HuH-7 (cell line): ENCODE results near the gene HPGDS.
"Not testable (repeated sequence)": the region's sequence is repeated elsewhere in the genome, so short reads cannot be mapped to it uniquely, and the experiment has no call there.

Experiments used
- DNase-seq: peaks from one replicate; pipeline ENCODE4 v3.0.0; 2011; ENCODE audit warnings: low spot score

Gene HPGDS

DNA sequence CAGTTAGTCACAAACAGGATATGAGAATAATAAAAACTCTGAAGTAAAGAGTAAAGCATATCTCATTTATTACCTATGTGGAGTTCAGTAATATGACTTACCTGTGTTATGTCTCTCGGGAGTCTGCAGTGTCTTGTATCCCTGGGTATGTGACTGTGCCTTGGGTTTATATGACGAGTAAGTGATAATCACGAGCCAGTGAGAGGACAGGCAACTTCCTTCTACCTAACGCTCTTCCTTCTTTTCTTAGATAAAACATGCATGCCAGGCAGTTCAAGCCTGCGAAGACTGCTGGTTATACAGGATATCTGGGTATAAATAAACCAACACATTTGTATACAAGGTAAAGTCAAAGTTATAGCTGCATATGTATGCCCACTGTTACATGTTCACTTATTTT, at the start of gene HPGDS:
HPGDS (minus strand) TSS at position 143 of the 400 bp plus-strand sequence. CDS start 8,207 bp downstream, outside the sequence.
- DNase-seq, result no peak

DNA sequence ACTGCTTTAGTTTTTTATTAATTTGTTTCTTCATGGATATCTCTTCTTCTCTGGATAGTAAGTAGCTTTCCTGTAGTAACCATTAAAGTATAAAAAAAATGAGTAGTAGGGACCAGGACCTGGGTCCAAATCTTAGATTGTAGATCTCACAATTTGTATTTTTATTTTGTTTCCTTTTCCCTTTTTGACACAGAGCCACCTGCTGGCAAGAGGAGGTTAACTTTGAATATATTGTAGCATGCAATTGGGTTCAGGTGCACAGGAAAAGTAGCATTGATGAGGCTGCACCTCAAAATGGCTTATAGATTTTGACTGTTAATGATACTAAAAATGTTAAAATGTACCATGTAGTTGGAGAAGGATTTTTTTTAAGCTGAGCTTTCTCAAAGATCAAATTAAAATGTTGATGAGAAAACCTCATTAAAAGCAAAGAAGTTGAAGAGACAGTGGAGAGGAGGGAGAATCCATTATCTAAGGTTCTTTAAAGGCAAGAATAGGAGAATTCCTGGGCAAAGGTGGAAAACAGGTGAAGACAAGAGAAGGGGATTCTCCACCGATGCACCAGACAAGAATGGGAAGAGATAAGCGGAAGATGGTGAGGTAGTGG, 48.3 kb upstream of the HPGDS start:
- DNase-seq, result no peak

DNA sequence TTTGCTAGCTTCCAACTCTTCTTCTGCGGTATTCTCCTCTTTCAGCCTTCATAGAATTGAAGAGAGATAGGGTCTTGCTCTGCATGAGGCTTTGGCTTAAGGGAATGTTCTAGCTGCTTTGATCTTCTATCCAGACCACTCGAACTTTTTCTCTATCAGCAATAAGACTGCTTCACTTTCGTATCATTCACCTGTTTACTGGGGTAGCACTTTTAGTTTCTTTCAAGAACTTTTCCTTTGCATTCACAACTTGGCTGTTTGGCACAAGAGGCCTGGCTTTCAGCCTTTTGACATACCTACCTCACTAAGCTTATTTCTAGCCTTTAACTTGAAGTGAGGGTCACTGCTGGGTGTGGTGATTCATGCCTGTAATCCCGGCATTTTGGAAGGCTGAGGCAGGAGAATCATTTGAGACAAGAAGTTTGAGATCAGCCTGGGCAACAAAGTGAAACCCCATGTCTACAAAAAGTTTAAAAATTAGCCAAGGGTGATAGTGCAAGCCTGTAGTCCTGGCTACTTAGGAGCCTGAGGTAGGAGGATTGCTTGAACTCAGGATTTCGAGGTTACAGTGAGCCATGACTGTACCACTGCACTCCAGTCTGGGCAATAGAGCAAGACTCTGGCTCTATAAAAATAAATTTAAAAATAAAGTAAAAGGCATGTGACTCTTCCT, 47.1 kb upstream of the HPGDS start:
- DNase-seq, result no peak

DNA sequence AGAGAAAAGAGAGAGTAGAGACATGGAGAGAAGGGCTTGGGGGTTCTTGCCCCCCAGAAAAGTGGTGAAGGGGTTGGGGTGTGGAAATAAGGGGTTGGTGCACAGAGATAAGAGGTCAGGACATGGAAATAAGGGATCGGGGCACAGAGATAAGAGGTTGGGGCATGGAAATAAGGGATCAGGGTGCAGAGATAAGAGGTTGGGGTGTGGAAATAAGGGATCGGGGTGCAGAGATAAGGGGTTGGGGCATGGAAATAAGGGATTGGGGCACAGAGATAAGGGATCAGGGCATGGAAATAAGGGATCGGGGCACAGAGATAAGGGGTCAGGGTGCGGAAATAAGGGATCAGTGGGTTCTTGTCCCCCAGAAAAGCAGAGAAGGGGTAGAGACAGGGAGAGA, 45.3 kb upstream of the HPGDS start:
- DNase-seq, result not testable (repeated sequence)

DNA sequence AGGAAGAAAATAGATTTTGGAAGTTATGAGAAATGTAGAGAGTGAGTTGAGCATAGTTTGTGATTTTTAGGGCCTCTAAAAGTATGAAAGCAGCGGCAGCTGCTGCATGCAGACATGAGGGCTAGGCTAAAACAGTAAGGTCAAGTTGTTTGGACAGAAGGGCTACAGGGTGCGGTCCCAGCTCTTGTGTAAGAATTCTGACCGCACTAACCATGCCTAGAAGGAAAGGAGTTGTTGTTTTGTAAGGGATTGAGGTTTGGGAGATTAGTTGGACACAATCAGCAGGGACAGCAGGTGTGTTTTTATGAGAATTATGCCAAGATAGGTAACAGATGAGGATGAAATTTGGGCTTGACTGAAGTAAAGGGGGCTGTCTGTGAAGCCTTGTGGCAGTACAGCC, 42.8 kb upstream of the HPGDS start:
- not testable (repeated sequence) for DNase-seq

DNA sequence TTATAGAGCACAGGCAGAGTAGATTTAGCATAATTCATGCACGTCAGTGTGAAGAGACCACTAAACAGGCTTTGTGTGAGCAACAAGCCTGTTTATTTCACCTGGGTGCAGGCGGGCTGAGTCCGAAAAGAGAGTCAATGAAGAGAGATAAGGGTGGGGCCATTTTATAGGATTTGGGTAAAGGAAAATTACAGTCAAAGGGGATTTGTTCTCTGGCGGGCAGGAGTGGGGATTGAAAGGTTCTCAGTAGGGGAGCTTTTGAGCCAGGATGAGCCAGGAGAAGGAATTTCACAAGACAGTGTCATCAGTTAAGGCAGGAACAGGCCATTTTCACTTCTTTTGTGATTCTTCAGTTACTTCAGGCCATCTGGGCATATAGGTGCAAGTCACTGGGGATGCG, 40.3 kb upstream of the HPGDS start:
- not testable (repeated sequence) for DNase-seq

DNA sequence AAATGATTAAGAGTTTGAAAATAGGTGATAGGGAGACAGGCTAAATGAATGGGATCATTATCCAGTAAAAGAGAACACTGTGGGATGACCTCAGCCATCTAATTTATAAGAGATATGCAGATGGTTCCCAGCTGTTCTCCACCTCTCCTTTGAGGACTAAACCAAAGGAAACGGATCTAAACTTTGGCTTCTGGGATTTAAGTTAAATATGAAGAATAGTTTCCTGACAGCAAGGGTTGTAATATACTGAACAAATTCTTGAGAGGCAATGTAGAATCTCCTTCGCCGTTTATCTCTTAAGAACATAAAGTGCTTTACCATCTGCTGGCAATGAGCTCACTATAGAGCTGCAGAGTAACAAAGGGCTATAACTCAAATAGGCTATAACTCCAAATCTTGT, 35.4 kb upstream of the HPGDS start:
- DNase-seq, result no peak

DNA sequence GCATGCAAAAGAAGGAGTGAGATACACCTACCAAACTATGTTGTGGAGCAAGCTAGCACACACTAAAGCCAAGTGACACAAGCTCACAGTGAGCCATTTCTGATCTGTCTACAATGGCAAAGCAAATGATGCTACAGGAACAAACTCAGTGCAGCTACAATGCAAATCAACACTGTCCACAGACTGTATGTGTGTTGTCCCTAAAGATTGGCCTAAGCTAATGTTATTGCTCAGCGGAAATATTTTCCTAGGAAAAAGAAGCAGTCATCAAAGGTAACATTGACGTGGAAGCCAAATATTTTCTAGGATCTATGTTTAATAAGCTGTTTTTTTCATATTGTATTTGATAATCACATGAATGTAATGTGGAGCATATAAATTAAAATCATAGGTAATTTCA, 34.7 kb upstream of the HPGDS start:
- no peak for DNase-seq

DNA sequence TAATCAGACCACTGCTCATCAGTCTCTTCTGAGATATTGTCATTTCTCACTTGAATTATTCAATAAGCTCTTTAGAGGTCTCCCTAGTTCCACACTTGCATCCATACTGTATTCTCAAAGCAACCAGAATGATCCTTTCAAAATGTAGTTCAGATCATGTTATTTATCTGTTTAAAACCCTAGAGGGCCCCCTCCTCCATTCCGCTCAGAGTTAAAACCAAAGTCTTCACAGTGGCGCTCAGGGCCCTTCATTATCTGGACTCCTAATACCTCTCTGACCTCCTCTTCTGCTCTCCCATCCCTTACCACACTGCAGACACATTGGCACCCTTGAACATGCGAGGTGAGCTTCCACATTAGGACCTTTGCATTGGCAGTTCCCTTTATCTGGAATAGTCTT, 32.7 kb upstream of the HPGDS start:
- no peak for DNase-seq

DNA sequence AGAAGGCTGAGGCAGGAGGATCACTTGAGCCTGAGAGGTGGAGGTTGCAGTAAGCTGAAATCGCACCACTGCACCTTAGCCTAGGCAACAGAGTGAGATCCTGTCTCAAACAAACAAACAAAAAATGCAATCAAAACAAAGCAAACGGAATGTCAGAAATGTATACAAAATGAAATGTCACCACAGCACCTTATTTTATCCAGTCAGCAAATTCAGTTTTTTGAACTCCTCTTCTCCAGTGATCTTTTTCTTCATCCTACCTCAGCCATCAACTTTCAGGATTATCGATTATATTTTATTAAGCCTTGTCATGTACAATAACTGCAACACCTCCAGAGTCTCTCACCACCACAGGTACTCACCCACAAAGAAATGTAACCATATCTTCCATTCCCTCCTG, 31.1 kb upstream of the HPGDS start:
- no peak for DNase-seq

DNA sequence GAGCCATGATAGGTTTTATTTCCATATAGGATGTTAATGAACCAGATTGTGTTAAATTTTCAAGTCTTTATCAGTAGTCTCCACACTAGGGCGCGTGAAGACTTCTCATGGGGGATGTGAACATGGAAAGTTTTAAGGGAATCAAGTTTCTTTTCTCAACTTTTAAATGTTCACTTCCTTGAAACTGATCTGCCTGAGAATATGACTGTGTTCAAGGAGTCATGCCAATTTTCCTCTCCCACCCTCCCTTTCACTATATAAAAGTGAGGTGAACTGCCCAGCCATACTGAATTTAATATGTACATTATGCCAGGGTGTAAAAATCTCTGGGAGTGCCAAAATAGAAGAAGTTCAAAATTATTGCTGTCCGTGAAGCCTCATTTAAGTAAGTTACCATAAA, 30.4 kb upstream of the HPGDS start:
- no peak for DNase-seq

DNA sequence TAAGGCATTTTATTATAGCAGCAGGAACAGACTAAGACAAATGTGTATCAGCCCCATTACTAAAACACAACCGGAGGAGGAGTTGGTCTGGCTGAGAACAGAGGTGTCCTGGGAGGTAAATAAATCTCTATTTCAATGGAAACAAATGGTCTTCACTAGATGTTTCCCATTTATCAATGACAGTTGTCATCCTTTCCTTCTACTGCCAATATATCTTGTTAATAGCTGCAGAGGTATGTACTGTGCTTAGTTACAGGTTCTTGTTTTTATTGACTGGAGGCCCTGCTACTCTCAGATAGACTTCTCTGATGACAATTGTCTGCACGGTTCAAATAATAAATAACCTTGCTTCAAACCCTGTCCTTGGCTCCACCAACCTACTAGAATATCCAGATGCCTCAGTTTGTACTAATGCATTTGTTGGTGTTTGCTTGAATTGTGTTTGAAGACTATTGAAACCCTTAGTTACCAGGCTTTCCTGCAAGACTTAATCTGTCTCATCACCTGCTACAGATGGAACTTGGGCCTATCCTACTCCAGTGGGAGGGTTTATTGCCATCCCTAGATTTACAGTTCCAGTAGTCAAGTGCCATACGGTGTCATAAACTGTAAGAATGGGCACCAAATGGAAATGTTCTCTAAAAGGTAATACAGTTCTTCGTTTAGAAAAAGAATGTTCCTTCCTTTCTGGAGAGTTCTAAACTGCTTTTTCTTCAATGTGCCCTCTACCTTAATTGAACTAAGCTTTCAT, 29.8 kb upstream of the HPGDS start:
- DNase-seq, result no peak

DNA sequence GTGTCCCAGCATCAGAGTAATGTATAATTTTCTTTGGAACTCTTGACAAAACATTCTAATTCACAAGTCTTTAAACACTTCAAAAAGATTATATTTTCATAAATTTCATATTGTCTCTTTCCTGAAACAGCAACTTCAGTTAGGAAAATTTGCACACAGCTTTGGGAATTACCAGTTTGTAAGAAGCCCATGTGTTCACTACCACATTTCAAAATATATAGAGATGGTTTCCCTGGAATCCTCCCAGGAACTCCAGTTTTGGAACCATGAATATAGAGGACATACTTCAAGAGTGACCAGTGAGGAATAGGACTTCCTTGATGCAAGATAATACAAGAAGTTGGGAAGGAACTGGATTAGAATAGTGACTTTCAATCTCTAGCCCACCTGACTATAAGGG, 28.7 kb upstream of the HPGDS start:
- no peak for DNase-seq

DNA sequence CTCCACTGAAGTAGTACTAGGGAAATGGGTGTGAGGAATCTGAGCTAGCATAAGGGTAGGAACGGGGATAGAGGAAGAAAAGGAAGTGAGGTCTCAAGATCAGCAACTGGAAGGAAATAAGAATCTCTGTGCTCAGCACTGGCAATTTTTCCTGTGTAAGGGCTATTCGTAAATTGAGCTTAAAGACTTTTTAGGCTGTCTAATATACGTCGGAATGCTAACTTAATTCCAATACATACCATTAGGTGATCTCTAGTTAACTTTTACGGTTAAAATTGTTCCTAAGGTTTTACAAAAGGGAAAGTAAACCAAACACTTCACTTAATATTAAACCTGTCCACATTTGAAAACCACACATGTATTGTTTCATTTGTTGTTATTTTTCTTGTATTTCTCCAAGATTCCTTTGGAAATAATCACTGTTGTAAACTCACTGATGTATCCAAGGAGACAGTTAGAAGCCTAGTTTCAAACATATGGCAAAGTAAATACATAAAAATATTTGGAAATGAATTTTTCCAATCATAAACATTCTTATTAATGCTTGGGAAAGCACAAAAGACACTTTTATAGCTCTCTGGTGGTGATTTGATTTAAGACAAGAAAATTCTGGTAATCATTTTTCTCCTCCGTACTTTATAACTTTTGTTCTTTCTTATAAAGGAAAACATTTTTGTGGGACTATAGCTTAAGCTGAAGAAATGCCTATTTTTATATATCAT, 28.1 kb upstream of the HPGDS start:
- DNase-seq, result no peak

DNA sequence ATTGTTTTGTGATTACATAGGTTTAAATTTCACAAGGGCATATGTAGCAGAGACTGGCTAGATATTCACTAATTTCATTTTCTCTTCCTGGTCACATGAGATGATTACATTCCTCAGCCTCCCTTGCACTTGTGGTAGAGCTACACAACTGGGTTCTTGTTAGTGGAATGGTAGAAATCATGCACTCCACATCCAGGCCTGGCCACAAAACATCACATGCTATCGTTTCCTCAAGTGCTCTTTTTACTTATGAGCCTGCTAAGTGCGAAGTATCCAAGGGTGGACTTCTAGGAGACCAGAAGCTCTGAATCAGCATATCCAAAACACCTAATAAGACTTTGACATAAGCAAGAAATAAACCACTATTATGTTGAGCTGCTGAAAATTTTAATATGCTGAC, 26.4 kb upstream of the HPGDS start:
- no peak for DNase-seq

DNA sequence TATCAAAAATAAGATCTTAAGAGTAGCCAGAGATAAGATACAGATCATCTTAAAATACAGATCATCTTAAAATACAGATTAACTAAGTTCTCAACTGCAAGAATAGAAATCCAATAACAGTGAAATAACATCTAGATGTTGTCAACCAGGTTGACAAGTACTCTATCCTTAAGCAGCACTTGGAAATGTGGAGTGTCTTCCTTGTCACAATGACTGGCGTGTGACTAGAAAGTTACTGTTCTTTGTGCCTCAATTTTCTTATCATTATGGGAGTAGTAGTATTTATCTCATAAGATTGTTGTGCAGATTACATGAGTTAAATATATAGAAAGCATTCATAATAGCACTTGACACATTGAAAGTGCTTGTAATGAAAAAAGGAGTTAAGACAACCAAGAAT, 25.8 kb upstream of the HPGDS start:
- no peak for DNase-seq

DNA sequence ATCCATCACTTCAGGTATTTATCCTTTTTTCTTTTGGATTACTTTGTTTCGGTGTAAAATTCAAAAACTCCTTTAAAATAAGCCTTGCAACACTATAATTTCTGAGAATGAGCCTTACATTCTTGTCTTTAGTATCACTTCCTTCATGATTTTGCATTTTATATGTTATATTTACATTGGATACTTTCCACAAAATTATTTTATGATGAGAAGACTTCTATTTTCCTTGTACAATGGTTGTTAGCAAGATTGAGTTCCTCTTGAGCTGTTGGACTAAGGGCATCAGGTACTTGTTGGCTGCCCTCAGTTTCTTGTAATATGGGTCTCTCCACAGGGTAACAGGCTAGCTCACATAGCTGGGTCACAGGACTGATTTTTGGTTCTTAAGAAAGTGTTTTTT, 22.7 kb upstream of the HPGDS start:
- no peak for DNase-seq

DNA sequence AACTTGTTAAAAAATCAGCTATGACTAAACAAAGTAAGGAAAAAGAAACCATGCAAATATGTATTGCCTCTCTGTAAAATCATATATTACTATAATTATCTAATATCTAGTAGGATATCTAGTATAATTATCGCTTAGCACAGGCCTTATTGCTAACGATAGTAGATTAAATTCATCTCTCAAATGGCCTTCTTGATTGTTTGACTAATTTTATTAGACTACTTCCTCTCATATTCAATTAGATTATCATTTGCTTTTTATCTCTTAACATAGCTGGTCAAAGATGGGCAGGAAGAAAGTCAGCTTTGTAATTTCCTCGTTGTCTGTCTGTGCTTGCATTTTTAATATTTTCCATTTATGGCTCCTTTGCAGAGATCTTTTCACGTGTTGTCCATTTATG, 21.9 kb upstream of the HPGDS start:
- DNase-seq, result no peak

DNA sequence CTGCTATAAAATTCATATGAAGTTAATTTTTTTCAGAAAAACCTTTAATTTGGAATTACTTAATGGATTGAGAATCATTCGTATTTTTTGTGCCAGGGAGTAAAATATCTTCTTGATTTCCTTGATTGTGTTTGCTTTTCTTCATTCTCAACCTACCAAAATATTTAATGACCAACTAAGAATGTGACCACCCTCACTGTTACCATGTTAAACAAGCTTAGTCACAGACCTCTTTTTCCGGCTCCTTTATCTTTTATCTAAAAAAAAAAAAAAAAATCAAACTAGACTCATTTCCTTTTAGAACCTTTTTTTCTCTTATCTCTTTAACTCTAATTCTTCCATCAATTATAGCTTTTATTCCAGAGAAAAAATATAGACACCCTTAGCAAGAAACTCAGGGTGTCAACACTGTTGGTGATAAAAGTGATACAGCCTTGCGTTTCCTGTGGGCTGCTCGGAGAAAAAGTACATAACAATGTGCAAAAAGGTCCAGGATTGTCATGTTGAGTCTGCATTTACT, 20.6 kb upstream of the HPGDS start:
- no peak for DNase-seq

DNA sequence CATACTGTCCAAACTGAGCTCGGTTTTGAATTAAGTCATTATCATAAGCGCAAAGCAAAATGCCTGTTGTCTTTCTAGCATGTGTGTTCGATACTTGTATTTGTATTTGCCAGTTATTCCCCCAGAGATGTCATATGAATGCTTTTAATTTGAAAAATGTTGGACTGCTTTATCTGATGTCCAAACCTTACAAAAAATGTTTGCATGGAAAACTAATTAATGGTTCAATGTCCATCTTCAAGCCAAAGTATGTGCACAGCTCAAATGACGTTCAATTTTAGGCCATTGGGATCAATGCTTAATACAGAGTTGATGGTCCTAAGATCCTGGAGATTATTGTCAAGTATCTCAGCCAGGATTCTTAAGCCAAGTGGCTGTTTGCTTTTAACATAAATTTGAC, 17.2 kb upstream of the HPGDS start:
- no peak for DNase-seq

DNA sequence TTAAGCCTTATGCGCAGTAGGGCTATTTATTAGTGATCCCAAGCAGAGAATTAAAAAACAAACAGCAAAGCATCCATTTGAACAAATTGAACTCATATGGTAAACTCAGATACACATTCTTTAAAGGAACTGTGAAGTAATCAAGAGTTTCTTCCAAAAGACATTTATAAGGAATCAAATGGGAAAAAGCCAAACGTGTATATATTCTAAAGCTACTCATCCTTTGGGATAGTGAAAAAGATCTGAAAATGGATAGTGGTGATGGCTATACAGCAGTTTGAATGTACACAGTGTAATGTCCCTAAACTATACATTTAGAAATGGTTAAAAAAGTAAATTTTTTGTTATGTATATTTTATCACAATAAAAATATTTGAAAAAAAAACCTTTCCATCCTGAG, 16.6 kb upstream of the HPGDS start:
- DNase-seq, result no peak

DNA sequence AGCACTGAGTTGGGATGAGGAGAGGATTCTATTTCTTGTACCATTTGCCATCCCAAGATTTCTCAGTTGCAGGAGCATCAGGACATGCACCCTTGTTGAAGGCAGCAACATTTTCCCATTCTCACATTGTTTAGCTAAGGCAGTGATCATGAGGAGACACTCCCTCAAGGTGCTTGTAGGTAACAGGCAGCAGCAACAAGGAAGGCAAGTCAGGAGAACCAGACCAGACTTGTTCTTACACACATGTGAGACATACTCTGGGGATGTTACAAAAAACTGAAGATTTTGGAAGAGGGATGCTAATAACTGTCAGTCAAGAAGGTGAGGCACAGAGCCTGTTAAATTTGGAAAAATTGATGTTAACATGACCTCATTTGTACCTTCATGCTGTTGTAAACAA, 15.5 kb upstream of the HPGDS start:
- DNase-seq, result no peak

DNA sequence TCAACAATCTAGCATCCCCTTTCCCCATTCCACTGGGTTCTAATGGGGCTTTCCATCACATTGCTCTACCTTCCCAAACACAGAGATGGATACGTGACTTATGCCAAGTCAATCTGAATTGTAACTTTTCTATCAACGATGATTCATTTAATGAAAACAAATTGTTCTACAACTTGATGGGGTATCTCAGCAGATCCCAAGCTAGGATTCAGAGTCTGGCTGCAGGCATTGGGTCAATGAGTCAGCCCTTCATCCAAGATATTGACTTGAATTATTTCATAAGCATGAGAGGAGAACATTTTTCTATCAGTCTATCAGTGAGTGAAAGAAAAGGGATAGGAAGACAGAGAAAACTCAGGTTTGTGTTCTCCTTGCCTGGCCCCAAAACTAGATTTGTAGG, 15.0 kb upstream of the HPGDS start:
- no peak for DNase-seq
